Measurements from ENCODE around the gene FAM72A. TPM values are rescaled to one million over a fixed set of nuclear protein-coding genes. Genes with fewer than 3 reads are reported as not detected.
"Not testable (repeated sequence)": the region's sequence is repeated elsewhere in the genome, so short reads cannot be mapped to it uniquely, and the experiment has no call there.

Gene FAM72A
- polyA plus RNA-seq, 3 donors = 4.6 to 6.2 (median 5.0) TPM

DNA sequence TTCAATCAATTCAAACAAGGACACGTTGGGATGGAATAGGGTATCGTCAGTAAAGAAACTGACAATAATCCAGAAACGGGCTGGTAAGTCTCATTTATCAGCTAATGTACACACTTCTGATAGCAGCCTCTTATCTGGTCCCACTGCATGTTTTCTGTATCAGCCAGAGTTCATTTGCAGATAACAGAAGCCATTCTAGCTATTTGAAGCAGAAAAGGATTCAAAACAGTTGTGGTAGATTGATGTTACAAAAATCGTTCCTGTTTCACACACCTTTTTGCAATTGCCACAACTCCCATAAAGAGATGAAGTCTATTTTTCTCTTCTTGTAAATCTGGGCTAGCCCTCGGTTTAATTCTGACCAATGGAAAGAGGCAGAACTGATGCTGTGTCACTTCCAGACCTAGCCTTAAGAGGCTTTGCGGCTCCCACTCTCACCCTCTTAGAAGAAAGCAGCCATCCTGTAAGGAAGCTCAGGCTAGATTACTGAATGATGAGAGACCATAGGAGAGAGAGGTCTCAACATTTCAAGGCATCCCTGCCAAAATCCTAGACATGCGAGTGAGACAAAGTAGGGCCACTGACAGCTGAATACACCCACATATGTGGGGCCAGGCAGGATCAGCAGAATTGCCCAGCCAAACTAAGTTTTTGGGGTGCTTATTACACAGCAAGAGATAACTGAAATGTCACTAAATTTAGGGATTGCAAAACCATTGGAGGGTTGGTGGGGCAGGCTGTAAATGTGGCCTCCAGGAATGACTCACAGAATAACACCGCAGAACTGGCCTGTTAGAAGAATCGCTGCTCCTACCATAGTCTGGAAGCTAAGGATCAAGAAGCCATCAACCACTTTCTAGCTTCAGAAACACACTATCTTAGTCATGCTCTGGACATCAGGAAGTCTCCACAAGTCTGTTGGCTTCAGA is 24.3 kb downstream of the FAM72A start:
- DNase-seq (ENCODE audit: extremely low read depth in 1 of 11, low read depth in 9 of 11, low spot score in 4 of 11) = not testable (repeated sequence)

- DNase-seq (ENCODE audit: extremely low read depth in 1 of 11, low read depth in 9 of 11, low spot score in 4 of 11) = not testable (repeated sequence)
Measured at GRCh38 chr1:206176114-206176502, 26.5 kb downstream of the FAM72A start.

- not testable (repeated sequence) for DNase-seq (ENCODE audit: extremely low read depth in 1 of 11, low read depth in 9 of 11, low spot score in 4 of 11)
Measured at GRCh38 chr1:206175459-206176113, 27.1 kb downstream of the FAM72A start.

- DNase-seq (ENCODE audit: extremely low read depth in 1 of 11, low read depth in 9 of 11, low spot score in 4 of 11) = peak in 3 of 11 donors; percentile 1 to 13 (median 5)
Measured at GRCh38 chr1:206174182-206174868, 28.3 kb downstream of the FAM72A start.

DNA sequence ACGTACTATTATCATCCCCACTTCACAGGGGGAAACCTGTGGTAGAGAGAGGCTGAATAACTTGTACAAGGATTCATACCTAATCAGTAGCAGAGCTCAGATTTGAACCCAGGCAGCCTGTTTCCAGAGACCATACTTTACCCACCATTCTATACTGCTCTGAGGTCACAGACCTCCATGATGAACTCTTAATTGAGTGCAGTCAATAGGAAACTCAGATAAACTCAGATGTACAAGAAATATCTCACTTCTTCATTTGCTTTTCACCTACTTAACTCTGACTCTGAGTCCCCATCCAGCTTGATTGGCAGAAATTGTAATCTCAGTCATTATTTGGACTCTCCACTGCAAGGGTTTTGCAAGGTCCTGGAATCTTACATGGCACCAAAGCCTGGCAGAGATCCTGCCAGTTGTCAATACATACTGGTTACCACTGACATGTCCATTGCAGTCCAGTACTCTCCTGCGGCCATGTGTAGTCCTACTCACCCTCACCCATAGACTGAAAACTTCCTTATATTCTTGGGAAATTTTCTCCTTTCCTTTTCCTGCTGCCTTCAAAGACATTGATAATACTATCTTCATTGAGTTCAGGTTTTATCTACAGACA is 29.4 kb downstream of the FAM72A start:
- not testable (repeated sequence) for DNase-seq (ENCODE audit: extremely low read depth in 1 of 11, low read depth in 9 of 11, low spot score in 4 of 11)

GRCh38 chr1:206169794-206170193 is 32.8 kb downstream of the FAM72A start:
- not testable (repeated sequence) for DNase-seq (ENCODE audit: extremely low read depth in 1 of 11, low read depth in 9 of 11, low spot score in 4 of 11)

GRCh38 chr1:206167350-206168029 is 35.1 kb downstream of the FAM72A start:
- DNase-seq (ENCODE audit: extremely low read depth in 1 of 11, low read depth in 9 of 11, low spot score in 4 of 11) = not testable (repeated sequence)

- DNase-seq (ENCODE audit: extremely low read depth in 1 of 11, low read depth in 9 of 11, low spot score in 4 of 11) = no peak
Measured at GRCh38 chr1:206145771-206146290, 56.8 kb downstream of the FAM72A start.

- DNase-seq (ENCODE audit: extremely low read depth in 1 of 11, low read depth in 9 of 11, low spot score in 4 of 11) = no peak
Measured at GRCh38 chr1:206144605-206145004, 58.0 kb downstream of the FAM72A start.

- peak in 3 of 11 donors; percentile 5 to 28 (median 12) for DNase-seq (ENCODE audit: extremely low read depth in 1 of 11, low read depth in 9 of 11, low spot score in 4 of 11)
Measured at GRCh38 chr1:206143537-206144172, 59.0 kb downstream of the FAM72A start.

DNA sequence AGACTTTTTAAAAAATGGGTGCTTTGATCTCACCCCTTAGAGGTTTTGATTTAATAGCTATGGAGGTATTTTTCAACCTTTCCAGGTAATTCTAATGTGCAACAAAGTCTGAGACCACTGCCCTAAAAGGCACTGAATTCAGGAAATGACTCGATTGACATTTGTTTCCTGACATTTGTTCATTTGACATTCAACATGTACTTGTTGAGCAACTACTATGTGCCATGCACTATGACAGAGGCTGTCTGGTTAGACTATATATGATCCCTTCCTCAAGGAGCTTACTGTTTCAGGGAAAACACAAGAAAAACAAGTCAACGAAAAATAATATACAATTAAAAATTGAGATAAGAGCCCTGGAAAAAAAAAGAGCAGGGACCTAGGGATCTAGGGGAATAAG is 59.9 kb downstream of the FAM72A start:
- no peak for DNase-seq (ENCODE audit: extremely low read depth in 1 of 11, low read depth in 9 of 11, low spot score in 4 of 11)

DNA sequence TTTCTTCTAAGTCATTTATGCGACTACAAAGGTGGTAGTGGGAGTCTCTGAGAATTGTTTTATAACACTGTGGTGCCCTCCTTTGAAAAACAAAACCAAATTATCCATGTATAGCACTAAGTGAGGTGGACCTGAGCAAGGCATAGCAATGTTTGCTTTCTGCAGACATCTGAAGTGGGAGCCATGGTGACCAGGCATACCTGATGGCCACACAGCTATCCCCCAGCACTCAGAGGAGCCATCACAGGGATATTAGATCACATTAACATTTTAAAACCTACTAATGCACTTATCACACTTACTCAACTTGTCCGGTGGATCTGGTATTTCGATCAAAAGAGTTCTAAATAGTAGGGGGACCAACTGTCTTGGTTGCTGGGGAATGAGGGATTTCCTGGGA is 60.6 kb downstream of the FAM72A start:
- DNase-seq (ENCODE audit: extremely low read depth in 1 of 11, low read depth in 9 of 11, low spot score in 4 of 11) = peak in 1 of 11 donors; percentile 28

GRCh38 chr1:206136241-206136640 is 66.4 kb downstream of the FAM72A start:
- no peak for DNase-seq (ENCODE audit: extremely low read depth in 1 of 11, low read depth in 9 of 11, low spot score in 4 of 11)

Other genes starting within 250 kb of the FAM72A start
- gene RAB7B, start 199.4 kb downstream of the FAM72A start, polyA plus RNA-seq (ENCODE audit: insufficient read length in 3 of 3) = 1 to 10 TPM; 2.2 to 3.2 (median 3.1) TPM
- under 1 TPM; 0.10 to 0.23 (median 0.22) TPM for gene CTSE, start 178.9 kb downstream of the FAM72A start, polyA plus RNA-seq (ENCODE audit: insufficient read length in 3 of 3)
- 1 to 10 TPM; 2.9 to 4.5 (median 3.3) TPM for gene RHEX, start 149.7 kb downstream of the FAM72A start, polyA plus RNA-seq (ENCODE audit: insufficient read length in 3 of 3)
- gene AVPR1B, start 85.5 kb downstream of the FAM72A start, polyA plus RNA-seq (ENCODE audit: insufficient read length in 3 of 3) = under 1 TPM; 0.79 to 0.95 (median 0.85) TPM
- gene SRGAP2, start 702 bp upstream of the FAM72A start, polyA plus RNA-seq (ENCODE audit: insufficient read length in 3 of 3) = 10 to 100 TPM; 50.9 to 69.4 (median 56.5) TPM

All from renal cortex interstitium (tissue), 11 donors.